A549 (cell line): ENCODE data around the gene PLEKHA6. TPM values are rescaled to one million over a fixed set of nuclear protein-coding genes. Genes with fewer than 3 reads are reported as not detected.

ENCODE experiments used
- ATAC-seq, 2 experiments: fragments of 200-7000 bp in 1 of 2; fragments of >200 bp in 1 of 2; cut with Nextera tagmentation in 1 of 2; cut with Tn5 transposase in 1 of 2; 3 replicates each; pipeline versions ENCODE4 v1.8.0 to v1.9.1; 2018 to 2020; ENCODE audit warnings: mild to moderate bottlenecking in 1 of 2, moderate library complexity in 1 of 2
- CTCF ChIA-PET: fragments of 300-600 bp; sonication (Branson Sonifier 250); formaldehyde crosslinking; extraction: SDS; loops from one replicate; lab custom pipeline; 2021; ENCODE audit warnings: antibody characterized with exemption, inconsistent platforms; lab: Yijun Ruan, JAX
- POLR2A ChIA-PET: fragments of 350-600 bp; formaldehyde crosslinking; extraction: SDS; loops from one replicate; lab custom pipeline; 2021; ENCODE audit warnings: antibody characterized with exemption, inconsistent platforms; lab: Yijun Ruan, JAX
- DNase-seq, 2 experiments: peaks; one replicate each; pipeline versions ENCODE4 v3.0.0 to v3.0.0-alpha.2; 2011 to 2016; ENCODE audit warnings: low read depth in 1 of 2, low spot score in 1 of 2
- FAIRE-seq: peaks from 2 replicates; lab custom pipeline; 2011; peaks lifted over from hg19 to GRCh38; lab: Jason Lieb, UNC
- H3K27ac ChIP-seq, 2 experiments: fragments of >200 bp; sonication (Bioruptor Twin); formaldehyde crosslinking; 3 replicates each; pipeline ENCODE4 v1.5.1; 2016 to 2017
- H3K4me1 ChIP-seq: fragments of >200 bp; sonication (Bioruptor Twin); formaldehyde crosslinking; 3 replicates; pipeline ENCODE4 v1.6.1; 2016
- H3K4me2 ChIP-seq: fragments of >200 bp; sonication (Bioruptor Twin); formaldehyde crosslinking; 3 replicates; pipeline ENCODE4 v1.6.1; 2016
- H3K4me3 ChIP-seq: fragments of >200 bp; sonication (Bioruptor Twin); formaldehyde crosslinking; 3 replicates; pipeline ENCODE4 v1.5.1; 2016
- H3K9me3 ChIP-seq: fragments of >200 bp; sonication (Bioruptor Twin); formaldehyde crosslinking; 3 replicates; pipeline ENCODE4 v1.6.1; 2016
- ATOH8 ChIP-seq: fragments of 250-450 bp; sonication (Bioruptor Pico); IDR thresholded peaks from 2 replicates; pipeline ENCODE4 v1.5.0; 2020; ENCODE audit warnings: low read depth, mild to moderate bottlenecking, moderate library complexity
- BCL3 ChIP-seq: fragments of >200 bp; sonication (Bioruptor Twin); formaldehyde crosslinking; IDR thresholded peaks from 3 replicates; pipeline ENCODE4 v1.6.1; 2016
- BHLHE40 ChIP-seq: IDR thresholded peaks from 2 replicates; pipeline ENCODE4 v1.6.1; 2012; ENCODE audit warnings: low read depth, low read length, inconsistent platforms
- CHD2 ChIP-seq: fragments of 150-350 bp; IDR thresholded peaks from 2 replicates; pipeline ENCODE4 v1.6.1; 2014; ENCODE audit warnings: low read length; ENCODE audit not compliant: partially characterized antibody
- EHF ChIP-seq: fragments of 250-450 bp; sonication (Bioruptor Pico); IDR thresholded peaks from 2 replicates; pipeline ENCODE4 v1.5.0; 2020; ENCODE audit warnings: mild to moderate bottlenecking
- EHMT2 ChIP-seq: fragments of 200-600 bp; sonication (generic); IDR thresholded peaks from 2 replicates; pipeline ENCODE4 v1.6.1; 2016; ENCODE audit warnings: antibody characterized with exemption, low read depth, mild to moderate bottlenecking, moderate library complexity
- ELK1 ChIP-seq: fragments of 150-350 bp; IDR thresholded peaks from 2 replicates; pipeline ENCODE4 v1.6.1; 2014; ENCODE audit warnings: low read depth, mild to moderate bottlenecking, low read length
- EP300 ChIP-seq, 2 experiments: fragments of >200 bp; sonication (Bioruptor Twin); formaldehyde crosslinking; IDR thresholded peaks; 2 replicates in 1 of 2; 3 replicates in 1 of 2; pipeline ENCODE4 v1.6.1; 2016 to 2017
- FOSL2 ChIP-seq, 2 experiments: fragments of 450-650 bp in 1 of 2; fragments of >200 bp in 1 of 2; sonication (Bioruptor Twin) in 1 of 2; formaldehyde crosslinking; IDR thresholded peaks; 2 replicates each; pipeline versions ENCODE4 v1.5.0 to v1.6.1; 2016 to 2020; ENCODE audit warnings: mild to moderate bottlenecking in 1 of 2, moderate library complexity in 1 of 2
- FOXS1 ChIP-seq: fragments of 250-450 bp; sonication (Bioruptor Pico); IDR thresholded peaks from 2 replicates; pipeline ENCODE4 v1.5.0; 2020; ENCODE audit warnings: mild to moderate bottlenecking, moderate library complexity
- HDAC2 ChIP-seq: fragments of 200-600 bp; sonication (generic); IDR thresholded peaks from 2 replicates; pipeline ENCODE4 v1.6.1; 2016
- HOXA7 ChIP-seq: fragments of 250-450 bp; sonication (Bioruptor Pico); IDR thresholded peaks from 2 replicates; pipeline ENCODE4 v1.5.0; 2020; ENCODE audit warnings: mild to moderate bottlenecking, moderate library complexity
- JUNB ChIP-seq: fragments of >200 bp; sonication (Bioruptor Twin); formaldehyde crosslinking; IDR thresholded peaks from 2 replicates; pipeline ENCODE4 v1.6.1; 2016
- KDM1A ChIP-seq: fragments of 200-600 bp; sonication (generic); IDR thresholded peaks from 2 replicates; pipeline ENCODE4 v1.6.1; 2016; ENCODE audit warnings: low read depth, mild to moderate bottlenecking
- NPAS2 ChIP-seq: fragments of 250-450 bp; sonication (Bioruptor Pico); IDR thresholded peaks from 2 replicates; pipeline ENCODE4 v1.8.0; 2022; ENCODE audit warnings: mild to moderate bottlenecking, moderate library complexity, borderline replicate concordance
- NR3C1 ChIP-seq: fragments of >200 bp; sonication (Bioruptor Twin); formaldehyde crosslinking; IDR thresholded peaks from 3 replicates; pipeline ENCODE4 v1.6.1; 2017
- PBX3 ChIP-seq: IDR thresholded peaks from 2 replicates; pipeline ENCODE4 v1.6.1; 2012
- PHF8 ChIP-seq: fragments of 200-600 bp; sonication (generic); IDR thresholded peaks from 2 replicates; pipeline ENCODE4 v1.6.1; 2016; ENCODE audit warnings: low read depth, mild to moderate bottlenecking, antibody characterized with exemption, moderate library complexity, borderline replicate concordance
- POLR2AphosphoS2 ChIP-seq: conservative IDR thresholded peaks from 2 replicates; pipeline ENCODE4 v1.6.1; 2012; ENCODE audit warnings: low read length, improper control_type of control experiment, inconsistent platforms
- RARB ChIP-seq: fragments of 250-450 bp; sonication (Bioruptor Pico); IDR thresholded peaks from 2 replicates; pipeline ENCODE4 v1.8.0; 2021; ENCODE audit warnings: mild to moderate bottlenecking, moderate library complexity
- RCOR1 ChIP-seq: fragments of 150-350 bp; IDR thresholded peaks from 2 replicates; pipeline ENCODE4 v1.6.1; 2014; ENCODE audit warnings: antibody characterized with exemption, low read length, low read depth
- RNF2 ChIP-seq: fragments of 200-600 bp; sonication (generic); IDR thresholded peaks from 2 replicates; pipeline ENCODE4 v1.6.1; 2016; ENCODE audit warnings: low read depth, mild to moderate bottlenecking, antibody characterized with exemption, moderate library complexity, borderline replicate concordance
- TFCP2L1 ChIP-seq: fragments of 250-450 bp; sonication (Bioruptor Pico); IDR thresholded peaks from 2 replicates; pipeline ENCODE4 v1.5.0; 2021; ENCODE audit warnings: mild to moderate bottlenecking
- USF2 ChIP-seq: fragments of 450-650 bp; IDR thresholded peaks from 2 replicates; pipeline ENCODE4 v1.6.1; 2014; ENCODE audit warnings: antibody characterized with exemption
- ZC3H11A ChIP-seq: fragments of 450-650 bp; IDR thresholded peaks from 2 replicates; pipeline ENCODE4 v1.6.1; 2014; ENCODE audit warnings: antibody characterized with exemption, mild to moderate bottlenecking
- ZNF302 ChIP-seq: fragments of 250-450 bp; sonication (Bioruptor Pico); IDR thresholded peaks from 2 replicates; pipeline ENCODE4 v1.9.0; 2021; ENCODE audit warnings: inconsistent platforms, mild to moderate bottlenecking, moderate library complexity
- WGBS: methylation state at CpG from one replicate; pipeline ENCODE4 v1.1.6; 2017; ENCODE audit errors: missing lambda C conversion rate; 5-methylcytosine and 5-hydroxymethylcytosine counted together
- polyA plus RNA-seq, 4 experiments: library from polyadenylated mRNA; depleted of rRNA in 3 of 4; stranded (reverse); fragments of >200 nt; fragmentation: RNase III in 1 of 4; extraction: RNeasy Plus Mini Kit Qiagen cat#74134 plus additional on column Dnase treatment in 1 of 4; gene quantifications; 2 replicates in 3 of 4; 3 replicates in 1 of 4; pipeline ENCODE4 v1.2.3, GENCODE V29; 2011 to 2017

PLEKHA6 gene
- polyA plus RNA-seq, 2 of the 4 experiments (the other 2 are of a cell fraction) = 13.0 to 26.2 TPM

GRCh38 chr1:204331847-204332487 is 27.8 kb downstream of the PLEKHA6 start:
- ChIA-PET POLR2A (no interaction called here), CTCF (interaction anchor here (0.6 to 1.8 kb wide), 8 partner anchors 10 to 133 kb away, joined by 3 to 7 read pairs (median 4); no protein-coding TSS in a partner anchor)
- TF ChIP-seq ATOH8 = no peak
- TF ChIP-seq ELK1 = no peak
- TF ChIP-seq POLR2AphosphoS2 = no peak
- no peak for TF ChIP-seq HDAC2
- TF ChIP-seq RNF2 = no peak
- no peak for TF ChIP-seq USF2
- no peak for TF ChIP-seq RARB (CRISPR knock-in tag)
- no peak for TF ChIP-seq ZNF302 (CRISPR knock-in tag)
- no peak for TF ChIP-seq NPAS2
- no peak for TF ChIP-seq TFCP2L1 (CRISPR knock-in tag)
- TF ChIP-seq FOSL2 (IDR thresholded peaks at IDR 0.05) = no peak
- TF ChIP-seq FOSL2 (CRISPR knock-in tag; IDR thresholded peaks at IDR 0.05) = no peak
- TF ChIP-seq FOXS1 (CRISPR knock-in tag) = no peak
- TF ChIP-seq BHLHE40 = no peak
- no peak for TF ChIP-seq JUNB
- TF ChIP-seq CHD2 = no peak
- no peak for TF ChIP-seq HOXA7
- TF ChIP-seq RCOR1 = no peak
- no peak for TF ChIP-seq ZC3H11A
- no peak for TF ChIP-seq NR3C1
- TF ChIP-seq PHF8 = no peak
- peaks cover 43% of the 10 kb centered on the region for H3K4me1 ChIP-seq
- DNase-seq (no peak), ATAC-seq (peak; percentile 16 to 25; a peak in 3 of 6 replicates), FAIRE-seq (no peak)
- WGBS = 85% methylated on average over 12 of the region's 13 CpGs
- H3K4me2 ChIP-seq = peak overlapping the region; percentile 59
- peak overlapping the region; percentile 61 to 65 for H3K27ac ChIP-seq
- peaks cover 6% of the 10 kb centered on the region; the same call in 2 of the 3 replicates for H3K9me3 ChIP-seq
- H3K4me3 ChIP-seq = no peak overlapping the region

- Histone ChIP-seq H3K4me3 (no peak overlapping the region), H3K9me3 (peaks cover 6% of the 10 kb centered on the region; the same call in 2 of the 3 replicates), H3K4me1 (peaks cover 43% of the 10 kb centered on the region), H3K27ac (peak overlapping the region; percentile 61 to 65), H3K4me2 (peak overlapping the region; percentile 59)
- ChIA-PET POLR2A (interaction anchor here (0.6 kb wide), 1 partner anchor 36 kb away, joined by 4 read pairs; no protein-coding TSS in a partner anchor), CTCF (interaction anchor here (0.7 to 1.8 kb wide), 8 partner anchors 10 to 172 kb away, joined by 3 to 7 read pairs (median 4); no protein-coding TSS in a partner anchor)
- no peak for FAIRE-seq
- TF ChIP-seq EP300 (IDR thresholded peaks at IDR 0.05) = no peak
- TF ChIP-seq CHD2 = no peak
- TF ChIP-seq KDM1A = no peak
- TF ChIP-seq EHMT2 = no peak
- no peak for TF ChIP-seq USF2
- TF ChIP-seq EHF (CRISPR knock-in tag) = no peak
- TF ChIP-seq JUNB = no peak
- no peak for TF ChIP-seq BCL3
- no peak for TF ChIP-seq NPAS2
- no peak for TF ChIP-seq PBX3
- TF ChIP-seq FOSL2 (IDR thresholded peaks at IDR 0.05) = no peak
- TF ChIP-seq FOSL2 (CRISPR knock-in tag; IDR thresholded peaks at IDR 0.05) = no peak
- 12% methylated on average over 3 of the region's 3 CpGs for WGBS
- ATAC-seq = peak; percentile 86 to 88
- DNase-seq = peak in 1 of 2 experiments; percentile 82
Measured at GRCh38 chr1:204331275-204331674, 28.5 kb downstream of the PLEKHA6 start.
